ENCODE results near the gene UBAC2. TPM values are rescaled to one million over a fixed set of nuclear protein-coding genes. Genes with fewer than 3 reads are reported as not detected.

The UBAC2 gene
- total and polyA plus RNA-seq, 2 of the 8 experiments (the other 6 are each of a cell fraction or from before 2014, with no cell fraction given): 75.9 to 76.9 TPM

GRCh38 chr13:99206873-99207272, 6.2 kb downstream of the UBAC2 start:
- Histone ChIP-seq H3K4me2 (ENCODE audit: insufficient read depth in 1 of 2, low read depth in 2 of 2, low read length in 2 of 2) (no peak overlapping the region), H3K4ac (replicated peaks; ENCODE audit: insufficient read length, low read depth, low read length) (no peak overlapping the region), H4K5ac (ENCODE audit: insufficient read length, low read depth, low read length) (no peak overlapping the region), H3K18ac (ENCODE audit: extremely low read depth, low read length) (no peak overlapping the region), H3K9ac (replicated peaks in 1 of 4; ENCODE audit: extremely low read depth in 1 of 4, low read depth in 3 of 4, low read length in 3 of 4) (no peak overlapping the region), H2BK12ac (ENCODE audit: low read depth, low read length) (no peak overlapping the region), H3K27me3 (replicated peaks in 1 of 4; ENCODE audit: control insufficient read depth in 3 of 4, extremely low read depth in 1 of 4, insufficient read depth in 3 of 4, low read length in 3 of 4) (no peaks in the 10 kb centered on the region), H3K56ac (replicated peaks; ENCODE audit: insufficient read length, low read depth, low read length) (no peak overlapping the region), H3K36me3 (ENCODE audit: control insufficient read depth in 2 of 4, insufficient read depth in 4 of 4, low read length in 3 of 4) (peaks cover 0 to 7% (median 0%) of the 10 kb centered on the region in 4 experiments; a peak in 1 of 8 replicates), H3K9me3 (ENCODE audit: insufficient read depth in 2 of 2, low read depth in 1 of 2, low read length in 1 of 2) (no peaks in the 10 kb centered on the region), H3K4me3 (ENCODE audit: extremely low read depth in 1 of 4, insufficient read depth in 2 of 4, low read depth in 3 of 4, low read length in 4 of 4) (no peak overlapping the region), H2BK120ac (replicated peaks; ENCODE audit: low read depth, low read length) (no peak overlapping the region), H3K4me1 (replicated peaks in 1 of 4; ENCODE audit: control insufficient read depth in 3 of 4, insufficient read depth in 4 of 4, low read length in 3 of 4) (peaks cover 0 to 9% (median 2%) of the 10 kb centered on the region in 4 experiments; a peak in 4 of 7 replicates), H3K23me2 (ENCODE audit: low read depth, low read length) (peaks cover 2% of the 10 kb centered on the region; the same call in 1 of the 2 replicates), H3K14ac (ENCODE audit: insufficient read length) (no peak overlapping the region), H2AK5ac (ENCODE audit: low read depth, low read length) (no peak overlapping the region), H4K91ac (replicated peaks; ENCODE audit: insufficient read length, low read length) (no peak overlapping the region), H2BK15ac (ENCODE audit: low read length) (no peak overlapping the region), H3K79me1 (ENCODE audit: low read depth, low read length) (peaks cover 29% of the 10 kb centered on the region), H2BK20ac (ENCODE audit: low read length) (no peak overlapping the region), H4K8ac (ENCODE audit: extremely low read depth, insufficient read depth, low read length) (no peak overlapping the region), H4K20me1 (replicated peaks in 1 of 2; ENCODE audit: control insufficient read depth in 1 of 2, insufficient read depth in 2 of 2, low read length in 2 of 2) (peaks cover 17 to 35% of the 10 kb centered on the region in 2 experiments), H3K27ac (ENCODE audit: low read depth, low read length) (no peak overlapping the region), H3K23ac (ENCODE audit: insufficient read length) (no peak overlapping the region), H3K79me2 (ENCODE audit: control insufficient read depth in 1 of 2, insufficient read depth in 2 of 2, low read length in 2 of 2) (peaks cover 26 to 93% of the 10 kb centered on the region in 2 experiments), H2AFZ (ENCODE audit: low read length) (no peak overlapping the region), H2BK5ac (ENCODE audit: low read depth, low read length) (no peak overlapping the region)
- POLR2A ChIA-PET (ENCODE audit: partially characterized antibody): interaction anchor here (0.5 to 2.1 kb wide), 3 partner anchors 9 to 21 kb away, joined by 3 to 5 read pairs (median 3); no protein-coding TSS in a partner anchor
- TF ChIP-seq BCL11A (IDR thresholded peaks at IDR 0.05; ENCODE audit: low read depth in 2 of 2, low read length in 2 of 2) (no peak), EGR1 (IDR thresholded peaks at IDR 0.05; ENCODE audit: borderline replicate concordance, low read depth, low read length) (no peak), POU5F1 (IDR thresholded peaks at IDR 0.05; ENCODE audit: low read depth, low read length) (no peak), CTBP2 (IDR thresholded peaks at IDR 0.05; ENCODE audit: borderline replicate concordance, insufficient read depth, insufficient read length, low read length) (no peak), CHD1 (IDR thresholded peaks at IDR 0.05; ENCODE audit: low read depth, low read length) (no peak), POLR2AphosphoS5 (IDR thresholded peaks at IDR 0.05; ENCODE audit: low read depth, low read length) (no peak), SRF (IDR thresholded peaks at IDR 0.05; ENCODE audit: low read depth, low read length) (no peak), TCF12 (IDR thresholded peaks at IDR 0.05; ENCODE audit: low read depth, low read length) (no peak), RXRA (IDR thresholded peaks at IDR 0.05; ENCODE audit: insufficient read depth, low read depth, low read length) (no peak), PHF8 (conservative IDR thresholded peaks at IDR 0.05; ENCODE audit: low read depth, low read length) (no peak)
- TF ChIP-seq, protein P1, sequence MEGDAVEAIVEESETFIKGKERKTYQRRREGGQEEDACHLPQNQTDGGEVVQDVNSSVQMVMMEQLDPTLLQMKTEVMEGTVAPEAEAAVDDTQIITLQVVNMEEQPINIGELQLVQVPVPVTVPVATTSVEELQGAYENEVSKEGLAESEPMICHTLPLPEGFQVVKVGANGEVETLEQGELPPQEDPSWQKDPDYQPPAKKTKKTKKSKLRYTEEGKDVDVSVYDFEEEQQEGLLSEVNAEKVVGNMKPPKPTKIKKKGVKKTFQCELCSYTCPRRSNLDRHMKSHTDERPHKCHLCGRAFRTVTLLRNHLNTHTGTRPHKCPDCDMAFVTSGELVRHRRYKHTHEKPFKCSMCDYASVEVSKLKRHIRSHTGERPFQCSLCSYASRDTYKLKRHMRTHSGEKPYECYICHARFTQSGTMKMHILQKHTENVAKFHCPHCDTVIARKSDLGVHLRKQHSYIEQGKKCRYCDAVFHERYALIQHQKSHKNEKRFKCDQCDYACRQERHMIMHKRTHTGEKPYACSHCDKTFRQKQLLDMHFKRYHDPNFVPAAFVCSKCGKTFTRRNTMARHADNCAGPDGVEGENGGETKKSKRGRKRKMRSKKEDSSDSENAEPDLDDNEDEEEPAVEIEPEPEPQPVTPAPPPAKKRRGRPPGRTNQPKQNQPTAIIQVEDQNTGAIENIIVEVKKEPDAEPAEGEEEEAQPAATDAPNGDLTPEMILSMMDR (IDR thresholded peaks at IDR 0.05; ENCODE audit: control extremely low read depth in 1 of 3, insufficient read depth in 1 of 3, low read depth in 1 of 3, low read length in 3 of 3): no peak
- DNase-seq (ENCODE audit: low read depth in 1 of 2, low spot score in 2 of 2) (no peak), FAIRE-seq (no peak)
- 90% methylated on average over 5 of the region's 5 CpGs; no CpG with 5 or more reads in 1 of the 2 experiments for WGBS, 2 experiments (ENCODE audit: extremely low coverage in 1 of 2, insufficient coverage in 1 of 2, insufficient read length in 1 of 2, insufficient replicate concordance in 2 of 2, low coverage in 1 of 2, low lambda C conversion rate in 2 of 2, missing lambda C conversion rate in 1 of 2)
- CTCF ChIA-PET (ENCODE audit: partially characterized antibody): interaction anchor here (1.8 to 4.9 kb wide), 4 partner anchors 30 to 62 kb away, joined by 4 to 20 read pairs (median 10); no protein-coding TSS in a partner anchor
